ENCODE measurements around the gene NCKAP5. TPM values are rescaled to one million over a fixed set of nuclear protein-coding genes. Genes with fewer than 3 reads are reported as not detected.

The NCKAP5 gene
- total RNA-seq, 2 donors from 2014 or later = 0.78 to 2.6 TPM

- DNase-seq (no peak), ATAC-seq (no peak)
- WGBS, 2 donors = 58 to 67% methylated on average over 2 of the region's 2 CpGs
- Histone ChIP-seq H3K4me3 (no peak overlapping the region), H3K36me3 (replicated peaks in 1 of 2; ENCODE audit: insufficient read depth in 1 of 2, low read depth in 2 of 2) (no peaks in the 10 kb centered on the region), H3K27me3 (no peaks in the 10 kb centered on the region), H3K9me3 (no peaks in the 10 kb centered on the region), H3K27ac (no peak overlapping the region), H3K4me1 (peaks cover 10% of the 10 kb centered on the region)
- intact Hi-C loops (cut with DNase I) = no loop called here
- TF ChIP-seq POLR2A (IDR thresholded peaks at IDR 0.05) (no peak), CTCF (IDR thresholded peaks at IDR 0.05) (no peak)
Observed at GRCh38 chr2:132664096-132664495, 904.2 kb downstream of the NCKAP5 start.

DNA sequence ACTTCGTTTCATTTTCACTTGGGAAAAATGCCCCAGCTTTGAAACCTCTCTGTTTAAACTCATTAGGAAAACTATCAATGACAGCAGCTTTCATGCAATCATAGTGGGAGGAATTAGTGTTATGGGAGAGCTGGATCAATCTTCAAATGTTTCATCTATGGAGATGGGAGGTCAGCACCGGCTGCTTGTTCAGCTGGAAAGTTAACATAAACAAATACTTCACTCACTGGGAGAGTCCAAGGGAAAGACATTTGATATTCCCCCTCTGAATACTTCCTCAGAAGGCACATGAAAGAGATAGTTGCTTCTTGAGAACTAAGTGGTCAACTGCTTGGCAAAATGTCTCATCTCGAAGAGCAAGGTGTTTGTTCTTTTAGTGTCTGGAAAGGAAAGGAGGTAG, 905.5 kb downstream of the NCKAP5 start:
- no peaks in the 10 kb centered on the region for H3K4me1 ChIP-seq
- H3K4me3 ChIP-seq = no peak overlapping the region
- 44 to 56% methylated on average over 3 of the region's 3 CpGs for WGBS, 2 donors
- no peaks in the 10 kb centered on the region for H3K36me3 ChIP-seq (replicated peaks in 1 of 2; ENCODE audit: insufficient read depth in 1 of 2, low read depth in 2 of 2)
- intact Hi-C loops (cut with DNase I) = no loop called here
- TF ChIP-seq CTCF (IDR thresholded peaks at IDR 0.05) (no peak), POLR2A (IDR thresholded peaks at IDR 0.05) (no peak)
- ATAC-seq (no peak), DNase-seq (no peak)
- no peaks in the 10 kb centered on the region for H3K27me3 ChIP-seq
- no peak overlapping the region for H3K27ac ChIP-seq
- H3K9me3 ChIP-seq = no peaks in the 10 kb centered on the region

- intact Hi-C loops (cut with DNase I) = no loop called here
- no peaks in the 10 kb centered on the region for H3K27me3 ChIP-seq
- WGBS, 2 donors = 92 to 97% methylated on average over 3 of the region's 3 CpGs
- ATAC-seq (no peak), DNase-seq (no peak)
- TF ChIP-seq CTCF (IDR thresholded peaks at IDR 0.05) (no peak), POLR2A (IDR thresholded peaks at IDR 0.05) (no peak)
- no peaks in the 10 kb centered on the region for H3K36me3 ChIP-seq (replicated peaks in 1 of 2; ENCODE audit: insufficient read depth in 1 of 2, low read depth in 2 of 2)
- no peak overlapping the region for H3K27ac ChIP-seq
- no peaks in the 10 kb centered on the region for H3K4me1 ChIP-seq
- H3K4me3 ChIP-seq = no peak overlapping the region
- no peaks in the 10 kb centered on the region for H3K9me3 ChIP-seq
Observed at GRCh38 chr2:132659331-132659730, 908.9 kb downstream of the NCKAP5 start.

DNA sequence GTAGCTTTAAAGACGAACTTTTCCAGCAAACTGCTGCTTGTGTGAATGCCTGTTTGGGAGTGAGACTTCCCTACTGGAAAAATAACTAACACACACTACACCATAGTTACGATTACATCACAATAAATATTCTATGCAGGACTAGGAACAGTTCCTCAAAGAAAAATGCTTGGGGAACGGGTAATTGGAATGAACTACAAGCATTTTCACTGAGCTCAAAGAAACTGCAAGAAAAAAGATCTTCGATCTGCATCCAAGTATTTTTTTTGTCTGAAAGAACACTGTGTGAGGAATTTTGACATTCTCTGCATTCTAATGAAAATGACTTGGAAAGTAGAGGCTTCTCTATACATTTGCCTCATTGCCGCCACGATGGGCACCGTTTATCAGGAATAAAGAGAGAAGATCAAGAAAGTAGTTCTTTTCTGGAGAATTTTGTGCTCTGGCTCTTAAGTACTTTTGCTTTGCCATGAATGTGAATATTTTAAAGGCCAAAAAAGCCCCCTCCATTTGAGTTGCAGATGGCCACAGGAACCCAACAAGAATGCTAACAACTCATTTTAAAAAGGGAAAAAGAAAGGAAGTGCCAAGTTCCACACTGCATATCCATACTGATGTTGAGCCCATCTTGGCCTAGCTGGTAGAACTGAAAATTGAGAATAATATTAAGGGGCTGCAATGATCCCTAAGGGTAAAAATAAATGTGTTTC, 911.8 kb downstream of the NCKAP5 start:
- no peaks in the 10 kb centered on the region for H3K36me3 ChIP-seq (replicated peaks in 1 of 2; ENCODE audit: insufficient read depth in 1 of 2, low read depth in 2 of 2)
- 64 to 86% methylated on average over 7 of the region's 7 CpGs for WGBS, 2 donors
- no peak overlapping the region for H3K27ac ChIP-seq
- intact Hi-C loops (cut with DNase I) = no loop called here
- H3K4me1 ChIP-seq = no peaks in the 10 kb centered on the region
- H3K9me3 ChIP-seq = no peaks in the 10 kb centered on the region
- no peaks in the 10 kb centered on the region for H3K27me3 ChIP-seq
- DNase-seq (no peak), ATAC-seq (no peak)
- no peak for TF ChIP-seq POLR2A (IDR thresholded peaks at IDR 0.05)
- no peak for TF ChIP-seq CTCF (IDR thresholded peaks at IDR 0.05)
- no peak overlapping the region for H3K4me3 ChIP-seq

DNA sequence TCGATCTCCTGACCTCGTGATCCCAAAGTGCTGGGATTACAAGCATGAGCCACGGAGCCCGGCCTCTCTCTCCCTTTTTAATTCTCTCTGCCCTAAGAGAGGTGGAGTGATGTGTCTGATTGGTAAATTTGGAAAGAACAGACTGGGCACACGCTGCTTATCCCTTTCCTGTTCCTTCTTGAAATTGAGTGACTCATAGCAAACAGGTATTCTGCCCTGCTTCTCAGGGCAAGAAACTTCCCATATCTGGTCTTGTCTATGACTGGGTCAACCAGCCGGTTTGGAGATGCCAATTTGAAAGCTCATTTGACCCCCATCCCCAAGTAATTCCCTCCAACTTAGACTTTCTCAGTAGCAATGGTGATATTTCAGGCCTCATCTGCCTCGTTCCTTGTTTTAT, 913.3 kb downstream of the NCKAP5 start:
- Histone ChIP-seq H3K9me3 (no peaks in the 10 kb centered on the region), H3K27ac (no peak overlapping the region)
- WGBS, 2 donors = 89 to 97% methylated on average over 7 of the region's 7 CpGs

More for the DNA sequence above, 913.3 kb downstream of the NCKAP5 start:
- DNase-seq (no peak), ATAC-seq (no peak)
- intact Hi-C loops (cut with DNase I) = no loop called here
- Histone ChIP-seq H3K27me3 (no peaks in the 10 kb centered on the region), H3K4me1 (peaks cover 5% of the 10 kb centered on the region), H3K4me3 (no peak overlapping the region), H3K36me3 (replicated peaks in 1 of 2; ENCODE audit: insufficient read depth in 1 of 2, low read depth in 2 of 2) (no peaks in the 10 kb centered on the region)
- no peak for TF ChIP-seq POLR2A (IDR thresholded peaks at IDR 0.05)
- TF ChIP-seq CTCF (IDR thresholded peaks at IDR 0.05) = no peak
